IMR-90 (cell line): ENCODE measurements around the gene CCL4.
"Not testable (repeated sequence)": the region's sequence is repeated elsewhere in the genome, so short reads cannot be mapped to it uniquely, and the experiment has no call there.

ENCODE experiments used
- CEBPB ChIP-seq: IDR thresholded peaks from 2 replicates; pipeline ENCODE4 v1.6.1; 2012; ENCODE audit warnings: low read depth, low read length, improper control_type of control experiment
- MAZ ChIP-seq: IDR thresholded peaks from 2 replicates; pipeline ENCODE4 v1.6.1; 2012; ENCODE audit warnings: low read depth, mild to moderate bottlenecking, low read length, improper control_type of control experiment, moderate library complexity, borderline replicate concordance
- MXI1 ChIP-seq: IDR thresholded peaks from 2 replicates; pipeline ENCODE4 v1.6.1; 2012; ENCODE audit warnings: low read depth, mild to moderate bottlenecking, low read length, moderate library complexity, borderline replicate concordance
- POLR2A ChIP-seq: IDR thresholded peaks from 2 replicates; pipeline ENCODE4 v1.6.1; 2012; ENCODE audit warnings: mild to moderate bottlenecking, low read depth, low read length
- RAD21 ChIP-seq: IDR thresholded peaks from 2 replicates; pipeline ENCODE4 v1.6.1; 2012; ENCODE audit warnings: low read length, improper control_type of control experiment
- TF ChIP-seq, protein P1 (sequence below): conservative IDR thresholded peaks from 2 replicates; pipeline ENCODE4 v1.5.1; 2012; ENCODE audit warnings: mild to moderate bottlenecking, low read depth, low read length, improper control_type of control experiment

GRCh38 chr17:36108265-36108664 lies 4.6 kb downstream of the CCL4 start:
- TF ChIP-seq, protein P1, sequence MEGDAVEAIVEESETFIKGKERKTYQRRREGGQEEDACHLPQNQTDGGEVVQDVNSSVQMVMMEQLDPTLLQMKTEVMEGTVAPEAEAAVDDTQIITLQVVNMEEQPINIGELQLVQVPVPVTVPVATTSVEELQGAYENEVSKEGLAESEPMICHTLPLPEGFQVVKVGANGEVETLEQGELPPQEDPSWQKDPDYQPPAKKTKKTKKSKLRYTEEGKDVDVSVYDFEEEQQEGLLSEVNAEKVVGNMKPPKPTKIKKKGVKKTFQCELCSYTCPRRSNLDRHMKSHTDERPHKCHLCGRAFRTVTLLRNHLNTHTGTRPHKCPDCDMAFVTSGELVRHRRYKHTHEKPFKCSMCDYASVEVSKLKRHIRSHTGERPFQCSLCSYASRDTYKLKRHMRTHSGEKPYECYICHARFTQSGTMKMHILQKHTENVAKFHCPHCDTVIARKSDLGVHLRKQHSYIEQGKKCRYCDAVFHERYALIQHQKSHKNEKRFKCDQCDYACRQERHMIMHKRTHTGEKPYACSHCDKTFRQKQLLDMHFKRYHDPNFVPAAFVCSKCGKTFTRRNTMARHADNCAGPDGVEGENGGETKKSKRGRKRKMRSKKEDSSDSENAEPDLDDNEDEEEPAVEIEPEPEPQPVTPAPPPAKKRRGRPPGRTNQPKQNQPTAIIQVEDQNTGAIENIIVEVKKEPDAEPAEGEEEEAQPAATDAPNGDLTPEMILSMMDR = not testable (repeated sequence)
- TF ChIP-seq POLR2A, CEBPB, MAZ, MXI1, RAD21: not testable (repeated sequence)
